ENCODE measurements around the gene AFTPH.

AFTPH gene, protein sequence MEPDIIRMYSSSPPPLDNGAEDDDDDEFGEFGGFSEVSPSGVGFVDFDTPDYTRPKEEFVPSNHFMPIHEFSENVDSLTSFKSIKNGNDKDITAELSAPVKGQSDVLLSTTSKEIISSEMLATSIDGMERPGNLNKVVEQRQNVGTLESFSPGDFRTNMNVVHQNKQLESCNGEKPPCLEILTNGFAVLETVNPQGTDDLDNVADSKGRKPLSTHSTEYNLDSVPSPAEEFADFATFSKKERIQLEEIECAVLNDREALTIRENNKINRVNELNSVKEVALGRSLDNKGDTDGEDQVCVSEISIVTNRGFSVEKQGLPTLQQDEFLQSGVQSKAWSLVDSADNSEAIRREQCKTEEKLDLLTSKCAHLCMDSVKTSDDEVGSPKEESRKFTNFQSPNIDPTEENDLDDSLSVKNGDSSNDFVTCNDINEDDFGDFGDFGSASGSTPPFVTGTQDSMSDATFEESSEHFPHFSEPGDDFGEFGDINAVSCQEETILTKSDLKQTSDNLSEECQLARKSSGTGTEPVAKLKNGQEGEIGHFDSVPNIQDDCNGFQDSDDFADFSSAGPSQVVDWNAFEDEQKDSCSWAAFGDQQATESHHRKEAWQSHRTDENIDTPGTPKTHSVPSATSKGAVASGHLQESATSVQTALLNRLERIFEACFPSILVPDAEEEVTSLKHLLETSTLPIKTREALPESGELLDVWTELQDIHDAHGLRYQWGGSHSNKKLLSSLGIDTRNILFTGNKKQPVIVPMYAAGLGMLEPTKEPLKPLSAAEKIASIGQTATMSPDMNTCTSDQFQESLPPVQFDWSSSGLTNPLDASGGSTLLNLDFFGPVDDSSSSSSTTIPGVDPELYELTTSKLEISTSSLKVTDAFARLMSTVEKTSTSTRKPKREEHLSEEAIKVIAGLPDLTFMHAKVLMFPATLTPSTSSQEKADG

DNA sequence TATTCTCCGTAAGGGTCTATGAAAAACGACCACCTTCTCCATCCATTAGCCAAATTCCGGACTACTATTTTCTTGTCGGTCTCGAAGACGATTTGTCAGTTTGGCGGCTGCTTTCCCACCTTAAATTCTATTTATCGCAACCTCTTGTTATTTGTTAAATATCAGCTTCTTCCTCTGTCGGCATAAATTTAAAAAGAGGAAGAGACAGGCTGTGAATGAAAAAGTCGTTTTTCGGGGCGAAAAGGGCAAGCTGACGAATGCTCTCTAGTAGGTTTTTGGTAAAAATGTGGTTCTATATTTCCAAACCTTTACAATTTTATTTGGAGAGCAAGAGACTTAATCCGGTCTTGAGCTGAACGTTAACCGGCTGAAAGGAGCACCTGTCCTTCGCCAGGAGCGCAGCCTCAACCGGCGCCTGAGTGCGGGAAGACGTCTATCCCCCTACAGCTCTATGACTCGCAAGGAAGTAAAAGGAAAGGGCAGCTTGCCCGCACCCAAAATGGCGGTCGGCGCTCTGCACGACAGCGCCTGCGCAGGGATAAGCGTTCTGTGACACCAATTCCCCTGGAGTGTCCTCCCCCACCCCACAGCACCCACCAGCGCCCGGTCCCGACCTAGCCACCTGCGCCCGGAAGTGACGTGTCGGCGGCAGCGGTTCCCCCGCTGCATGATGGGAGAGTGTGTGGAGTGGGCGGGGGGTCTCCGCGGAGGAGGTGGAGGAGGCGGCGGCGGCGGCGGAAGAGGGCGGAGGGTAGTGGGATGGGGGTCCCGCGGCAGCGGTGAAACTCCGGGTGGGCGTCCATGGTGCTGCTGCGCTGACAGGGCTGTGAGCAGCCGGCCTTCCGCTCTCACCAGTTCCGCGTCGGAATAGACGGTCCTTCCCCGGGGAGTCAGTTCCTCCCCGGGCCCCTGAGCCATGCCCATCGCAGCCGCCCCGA, at the start of gene AFTPH:
AFTPH (plus strand) TSS at position 663 of the 938 bp plus-strand sequence. CDS start 27,147 bp downstream, outside the sequence.
- peak; percentile 97 for DNase-seq

- DNase-seq: no peak
Observed at GRCh38 chr2:64474636-64475035, 49.5 kb upstream of the AFTPH start.

DNA sequence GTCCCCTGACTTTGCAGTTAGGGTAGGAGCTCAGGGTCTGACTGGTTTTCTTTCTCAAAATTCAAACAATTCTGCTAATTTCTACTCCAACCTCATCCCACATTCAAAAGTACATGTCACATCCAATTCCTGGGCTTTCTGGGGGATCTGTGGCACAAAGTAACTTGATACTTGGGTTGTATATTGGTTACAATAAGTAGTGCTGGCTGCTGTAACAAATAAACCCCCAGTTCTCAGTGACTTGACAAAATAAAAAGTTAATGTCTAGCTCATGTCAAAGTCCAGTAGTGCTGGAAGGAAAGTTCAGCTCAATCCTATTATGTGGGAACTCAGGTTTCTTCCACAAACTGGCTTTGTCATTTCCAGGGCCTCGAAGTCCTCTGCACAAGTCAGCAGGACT, 47.1 kb upstream of the AFTPH start:
- DNase-seq: no peak

GRCh38 chr2:64477979-64478378, 46.1 kb upstream of the AFTPH start:
- DNase-seq: no peak

DNA sequence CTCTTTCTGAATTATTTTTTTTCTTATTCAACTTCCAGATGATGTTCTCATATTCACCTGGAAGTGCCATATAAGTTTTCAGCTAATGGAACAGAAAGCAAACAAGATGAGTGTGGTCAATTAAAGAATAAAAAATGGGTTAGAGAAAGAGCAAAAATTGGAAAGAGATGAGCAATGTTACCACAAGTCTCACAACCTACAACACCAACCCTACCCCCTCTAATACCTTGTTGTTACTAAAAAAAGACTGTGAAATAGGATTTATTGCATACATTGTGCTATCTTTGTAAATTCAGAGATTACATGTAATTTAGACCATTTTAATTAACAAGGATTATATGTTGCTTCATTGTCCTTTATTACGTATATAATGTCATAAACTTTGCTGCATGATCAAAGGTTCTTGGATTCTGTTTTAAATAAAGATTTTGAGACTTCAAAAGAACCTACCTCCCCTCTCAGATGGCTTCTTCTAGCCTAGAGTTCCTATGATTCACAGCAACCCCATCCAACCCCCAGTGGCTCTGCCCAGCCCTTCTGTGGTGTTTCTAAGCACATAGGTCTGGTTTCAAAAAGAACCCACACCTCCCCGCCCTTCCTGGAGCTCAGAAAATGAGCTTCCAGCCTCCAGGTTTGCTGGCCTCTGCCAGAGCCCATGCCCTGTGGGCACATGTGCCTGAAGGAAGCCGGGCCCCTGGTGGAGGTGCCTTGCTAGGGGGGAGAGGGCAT, 45.5 kb upstream of the AFTPH start:
- no peak for DNase-seq

- no peak for DNase-seq
Observed at GRCh38 chr2:64479259-64480117, 44.6 kb upstream of the AFTPH start.

DNA sequence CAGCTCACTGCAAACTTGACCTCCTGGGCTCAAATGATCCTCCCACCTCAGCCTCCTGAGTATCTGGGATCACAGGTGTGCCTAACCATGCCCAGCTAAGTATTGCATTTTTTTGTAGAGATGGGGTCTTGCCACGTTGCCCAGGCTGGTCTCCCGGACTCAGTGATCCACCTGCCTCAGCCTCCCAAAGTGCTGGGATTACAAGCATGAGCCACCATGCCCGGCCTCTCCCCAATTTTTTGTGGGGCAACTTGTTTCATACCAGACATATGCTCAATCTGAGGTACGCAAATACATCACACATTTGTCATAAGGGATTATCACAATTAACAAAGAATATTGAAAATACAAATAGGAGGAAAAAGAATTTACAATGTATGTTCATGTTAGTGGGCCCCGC, 42.5 kb upstream of the AFTPH start:
- no peak for DNase-seq

- DNase-seq: no peak
Observed at GRCh38 chr2:64482243-64482642, 41.9 kb upstream of the AFTPH start.

DNA sequence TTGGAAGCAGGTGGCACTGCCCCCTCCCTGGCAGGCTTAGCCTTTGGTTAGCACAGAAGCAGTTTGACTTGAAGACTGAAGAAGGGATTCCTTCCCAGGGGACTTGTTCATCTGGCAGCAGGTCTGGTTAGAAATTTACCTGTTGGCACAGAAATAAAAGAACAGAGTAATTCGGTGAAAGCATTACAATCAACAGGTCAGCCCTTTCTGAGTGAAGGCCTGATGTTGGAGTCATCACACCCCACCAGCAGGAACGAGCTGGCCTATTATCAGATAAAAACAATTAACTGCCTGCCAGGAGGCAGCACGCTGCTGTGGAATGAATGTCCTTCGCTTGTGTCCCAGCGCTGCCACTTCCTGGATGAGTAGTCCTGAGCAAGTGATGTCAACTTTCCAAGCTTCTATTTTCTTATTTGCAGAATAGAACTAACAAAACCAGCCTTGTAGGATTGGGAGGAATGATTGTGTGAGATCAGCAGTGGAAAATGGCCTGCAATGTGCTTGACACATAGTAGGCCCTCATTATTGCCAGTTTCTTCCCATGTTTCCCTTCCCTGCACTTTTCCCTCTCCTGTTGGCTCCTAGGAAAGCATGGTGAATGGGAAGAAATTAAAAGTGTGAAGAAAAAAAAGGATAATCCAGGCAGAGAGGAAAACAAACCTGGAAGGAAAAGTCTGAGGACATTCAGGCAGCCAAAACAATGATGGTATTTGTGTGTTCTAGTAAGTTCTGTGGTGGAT, 41.2 kb upstream of the AFTPH start:
- no peak for DNase-seq

- no peak for DNase-seq
Observed at GRCh38 chr2:64485331-64485730, 38.8 kb upstream of the AFTPH start.

DNA sequence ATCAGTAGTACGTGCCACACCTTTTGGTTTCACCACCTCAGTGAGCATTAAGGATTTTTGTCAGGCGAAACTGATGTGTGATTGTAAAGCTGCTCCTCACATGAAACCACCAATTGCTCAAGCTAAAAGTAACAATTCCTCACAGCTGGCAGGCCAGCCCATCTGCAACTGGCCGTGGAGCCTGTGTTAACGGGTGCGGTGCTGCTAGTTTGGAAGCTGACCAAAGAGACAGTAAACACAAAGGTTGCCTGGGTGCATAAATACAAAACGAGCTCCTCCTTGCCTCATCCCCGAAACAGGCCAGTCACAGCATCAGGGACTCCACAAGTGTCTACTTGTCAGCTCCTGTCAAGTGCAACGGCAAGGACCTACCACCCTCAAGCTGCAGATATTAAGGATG, 38.2 kb upstream of the AFTPH start:
- no peak for DNase-seq

- no peak for DNase-seq
Observed at GRCh38 chr2:64487256-64488049, 36.7 kb upstream of the AFTPH start.

DNA sequence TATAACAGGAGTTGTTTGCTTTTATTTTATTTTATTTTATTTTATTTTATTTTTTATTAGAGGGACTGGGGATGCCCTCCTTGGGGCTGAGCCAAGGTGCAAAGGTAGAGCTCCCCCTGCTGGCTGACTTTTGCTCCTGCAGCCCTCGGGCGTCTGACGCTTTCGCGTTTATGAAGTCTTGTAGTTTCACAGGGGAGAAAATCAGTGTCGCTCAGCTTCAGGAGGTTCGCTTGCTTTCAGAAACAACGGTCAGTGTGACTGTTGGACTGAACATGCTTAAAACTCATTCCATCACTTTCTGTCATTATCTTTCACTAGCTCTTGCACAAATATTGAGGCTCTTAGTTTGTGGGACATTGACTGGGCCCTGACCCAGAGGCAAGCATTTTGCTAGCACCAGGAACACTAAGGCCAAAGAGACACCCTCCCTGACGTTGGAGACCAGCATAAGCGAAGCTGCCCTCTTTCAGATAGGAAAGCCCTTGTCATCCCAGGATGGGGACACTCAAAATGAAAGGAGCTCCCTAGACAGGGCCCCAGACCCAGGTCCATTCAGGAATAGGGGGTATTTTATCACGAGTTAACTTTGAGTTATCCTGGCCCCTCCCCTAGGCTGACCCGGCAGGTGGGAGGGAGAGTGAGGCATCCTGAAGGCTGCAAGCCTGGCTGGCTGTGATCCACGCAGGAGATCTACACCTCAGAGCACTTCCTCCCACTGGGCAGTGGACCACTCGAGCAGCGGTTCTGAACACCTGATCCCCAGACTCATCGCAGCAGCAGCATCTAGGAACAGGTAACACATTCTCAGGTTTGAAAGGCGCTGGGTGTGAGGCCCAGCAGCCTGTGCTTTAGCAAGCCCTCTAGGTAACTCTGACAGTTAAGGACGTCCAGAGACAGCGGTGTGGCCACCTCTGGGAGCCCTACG, 35.8 kb upstream of the AFTPH start:
- peak; percentile 22 for DNase-seq

DNA sequence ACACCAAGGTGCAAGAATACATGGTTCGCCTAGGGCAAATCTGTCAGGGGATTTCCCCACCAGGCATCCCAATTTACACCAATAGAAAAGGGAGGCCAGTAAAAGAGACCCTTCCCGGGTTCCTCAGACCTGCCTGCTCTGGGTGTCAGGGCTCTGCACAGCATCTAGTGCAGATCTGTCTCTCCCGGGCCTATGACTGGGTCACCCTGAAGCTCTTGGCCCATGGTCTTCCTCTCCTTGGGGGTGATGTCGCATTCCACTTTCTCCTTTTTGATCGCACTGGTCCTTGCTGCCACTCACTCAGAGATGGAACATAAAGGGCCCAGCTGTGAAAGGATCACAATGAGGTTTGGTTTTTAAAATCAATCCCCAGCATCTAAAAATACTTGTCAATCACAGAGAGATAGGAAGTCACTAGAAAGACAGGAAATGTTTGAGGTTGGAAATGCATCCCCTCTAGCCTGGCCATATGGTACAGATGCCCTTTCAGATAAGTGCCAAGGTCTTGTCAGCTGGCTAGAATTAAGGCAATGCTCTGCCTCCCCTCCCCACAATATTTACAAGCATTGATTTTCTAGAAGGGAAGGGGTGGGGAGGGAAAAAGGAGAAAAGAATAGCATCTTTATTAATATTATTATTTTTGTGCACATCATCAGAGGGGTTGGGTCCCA, 34.9 kb upstream of the AFTPH start:
- no peak for DNase-seq

DNA sequence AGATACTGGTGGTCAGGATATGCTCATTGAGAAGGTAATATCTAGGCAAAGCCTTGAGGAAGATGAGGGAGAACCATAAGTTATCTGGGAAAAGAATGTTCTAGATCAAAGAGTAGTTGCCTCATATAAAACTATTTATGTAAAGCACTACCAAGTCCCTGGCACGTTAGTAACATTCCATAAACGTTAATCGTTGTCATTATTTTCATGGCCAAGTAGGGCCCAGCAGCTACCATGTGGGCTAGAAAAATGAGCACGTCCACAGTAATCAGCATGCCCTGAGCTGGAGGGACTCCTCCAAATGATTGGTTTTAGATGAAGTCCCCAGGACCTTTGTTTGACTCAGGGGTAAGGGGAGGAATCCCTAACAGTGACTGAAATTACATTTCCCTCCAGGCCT, 32.7 kb upstream of the AFTPH start:
- peak; percentile 46 for DNase-seq

- DNase-seq: no peak
Observed at GRCh38 chr2:64492272-64492671, 31.9 kb upstream of the AFTPH start.

DNA sequence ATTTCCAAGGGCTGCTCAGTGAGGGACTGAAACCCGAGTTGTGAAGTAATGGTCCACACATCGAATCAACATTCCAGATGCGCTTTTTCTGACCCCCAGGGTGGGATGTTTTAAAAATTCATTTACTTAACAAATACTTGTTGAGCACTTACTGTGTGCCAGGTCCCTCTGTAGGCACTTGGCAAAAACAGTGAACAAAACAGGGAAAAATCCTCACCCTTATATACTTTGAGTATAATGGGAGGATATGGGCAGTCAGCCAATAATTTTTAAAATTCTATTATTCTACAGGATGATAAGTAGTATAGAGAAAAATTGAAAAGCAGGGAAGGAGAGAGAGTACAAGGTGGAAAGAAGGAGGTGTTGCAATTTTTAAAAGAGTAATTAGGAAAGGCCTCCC, 31.3 kb upstream of the AFTPH start:
- DNase-seq: no peak

DNA sequence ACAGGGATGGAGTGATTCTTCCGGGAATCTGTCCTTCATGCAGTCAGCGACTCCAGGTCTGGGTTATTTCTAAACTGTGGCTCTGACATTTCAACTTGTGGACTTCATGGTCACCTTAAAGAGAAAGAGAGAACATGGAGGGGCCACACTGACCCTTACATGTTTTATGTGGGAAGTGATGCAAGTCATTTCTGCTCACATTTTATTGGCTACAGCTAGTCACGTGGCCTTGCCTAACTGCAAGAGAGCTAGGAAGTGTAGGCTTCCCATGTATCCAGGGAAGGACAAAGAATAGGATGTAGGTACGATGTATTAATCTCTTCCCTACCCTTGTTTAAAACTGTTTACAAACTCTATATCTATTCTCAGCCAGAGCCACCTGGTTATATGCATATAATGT, 30.3 kb upstream of the AFTPH start:
- DNase-seq: no peak
